K562 (cell line): ENCODE data around the gene YPEL1. TPM values are rescaled to one million over a fixed set of nuclear protein-coding genes. Genes with fewer than 3 reads are reported as not detected.

Experiments used
- ATAC-seq: fragments of 200-7000 bp; cut with Tn5 transposase; 3 replicates; pipeline ENCODE4 v1.9.1; 2020; ENCODE audit warnings: moderate library complexity
- BruUV-seq: library from RNA; stranded (reverse); fragments of 400-500 nt; replicated peaks from 2 replicates; lab custom pipeline; 2021; lab: Mats Ljungman, UMichigan
- CTCF ChIA-PET: fragments of 300-600 bp; formaldehyde crosslinking; extraction: SDS; loops from one replicate; lab custom pipeline; 2021; ENCODE audit warnings: low intra/inter-chr PET ratio; lab: Yijun Ruan, JAX
- POLR2A ChIA-PET: fragments of 300-600, 350-650 bp; sonication (Branson Sonifier 250); formaldehyde crosslinking; extraction: SDS; loops from one replicate; lab custom pipeline; 2021; ENCODE audit warnings: antibody characterized with exemption, inconsistent platforms; lab: Yijun Ruan, JAX
- DNase-seq, 4 experiments: peaks; one replicate each; pipeline versions ENCODE4 v3.0.0 to v3.0.0-alpha.2; 2011 to 2018; ENCODE audit warnings: low spot score in 3 of 4, mixed read lengths in 3 of 4; ENCODE audit errors: extremely low read depth in 1 of 4
- FAIRE-seq: peaks from 2 replicates; lab custom pipeline; 2011; peaks lifted over from hg19 to GRCh38; lab: Jason Lieb, UNC
- H2AFZ ChIP-seq: 2 replicates; pipeline ENCODE4 v1.6.0; 2011; ENCODE audit warnings: low read depth, low read length, control low read depth, inconsistent platforms
- H3K27ac ChIP-seq: fragments of 200-600 bp; 3 replicates; pipeline ENCODE4 v1.8.0; 2011; ENCODE audit warnings: low read depth, mild to moderate bottlenecking, control low read depth, inconsistent platforms, low read length, moderate library complexity, mixed read lengths; ENCODE audit errors: extremely low read depth
- H3K27me3 ChIP-seq, 2 experiments: fragments of 300-600 bp in 1 of 2; 2 replicates in 1 of 2; 3 replicates in 1 of 2; pipeline versions ENCODE4 v1.6.0 to v1.8.0; 2011; ENCODE audit warnings: inconsistent platforms in 2 of 2, low read length in 2 of 2, mild to moderate bottlenecking in 1 of 2, mixed read lengths in 1 of 2, moderate library complexity in 1 of 2; ENCODE audit not compliant: control insufficient read depth in 2 of 2, insufficient read depth in 2 of 2
- H3K36me3 ChIP-seq: fragments of 300-600 bp; 3 replicates; pipeline ENCODE4 v1.8.0; 2011; ENCODE audit warnings: mild to moderate bottlenecking, low read length, inconsistent platforms; ENCODE audit not compliant: control insufficient read depth, insufficient read depth
- H3K4me1 ChIP-seq, 2 experiments: fragments of 200-600 bp in 1 of 2; replicated peaks in 1 of 2; 2 replicates in 1 of 2; 3 replicates in 1 of 2; pipeline versions ENCODE4 v1.5.1 to v1.8.0; 2011; ENCODE audit warnings: inconsistent platforms in 2 of 2, low read length in 2 of 2, mild to moderate bottlenecking in 1 of 2, mixed read lengths in 1 of 2, moderate library complexity in 1 of 2; ENCODE audit not compliant: control insufficient read depth in 2 of 2, insufficient read depth in 2 of 2
- H3K4me2 ChIP-seq: 2 replicates; pipeline ENCODE4 v1.6.1; 2011; ENCODE audit warnings: low read length, control low read depth, inconsistent platforms, mixed read lengths; ENCODE audit not compliant: insufficient read depth
- H3K4me3 ChIP-seq: fragments of 200-600 bp; sonication (generic), shearing (Covaris generic); 2 replicates; pipeline ENCODE4 v1.5.1; 2016; ENCODE audit warnings: control low read depth, inconsistent platforms
- H3K79me2 ChIP-seq: fragments of 200-600 bp; 3 replicates; pipeline ENCODE4 v1.8.0; 2011; ENCODE audit warnings: low read length, inconsistent platforms; ENCODE audit not compliant: control insufficient read depth, insufficient read depth
- H3K9ac ChIP-seq, 2 experiments: 2 replicates each; pipeline versions ENCODE4 v1.6.0 to v1.6.1; 2011; ENCODE audit warnings: low read depth in 2 of 2, low read length in 2 of 2, control low read depth in 1 of 2, inconsistent platforms in 1 of 2, mild to moderate bottlenecking in 1 of 2, mixed read lengths in 1 of 2; ENCODE audit not compliant: insufficient read depth in 1 of 2
- H3K9me1 ChIP-seq: one replicate; pipeline ENCODE4 v1.6.0; 2011; ENCODE audit warnings: inconsistent platforms, mild to moderate bottlenecking, low read length, moderate library complexity; ENCODE audit not compliant: control insufficient read depth, insufficient read depth
- H3K9me3 ChIP-seq: replicated peaks from 2 replicates; pipeline ENCODE4 v1.5.1; 2011; ENCODE audit warnings: low read depth, low read length, inconsistent platforms; ENCODE audit not compliant: control insufficient read depth, insufficient read depth
- H4K20me1 ChIP-seq: replicated peaks from 2 replicates; pipeline ENCODE4 v1.6.1; 2011; ENCODE audit warnings: low read length, inconsistent platforms, mixed read lengths; ENCODE audit not compliant: control insufficient read depth, insufficient read depth
- ASH1L ChIP-seq: fragments of 450-650 bp; IDR thresholded peaks from 2 replicates; pipeline ENCODE4 v1.6.1; 2018; ENCODE audit warnings: borderline replicate concordance, mild to moderate bottlenecking, low read depth; ENCODE audit not compliant: partially characterized antibody
- BRD4 ChIP-seq: fragments of 200-600 bp; sonication (generic); IDR thresholded peaks from 2 replicates; pipeline ENCODE4 v1.6.1; 2017; ENCODE audit warnings: inconsistent platforms
- MLX ChIP-seq, 2 experiments: fragments of 450-650 bp in 1 of 2; sonication (generic) in 1 of 2; formaldehyde crosslinking; conservative IDR thresholded peaks; 2 replicates each; pipeline versions ENCODE4 v1.4.0 to v1.8.1; 2020 to 2022; ENCODE audit warnings: mild to moderate bottlenecking in 1 of 2, missing genetic modification reagents in 1 of 2
- PHB ChIP-seq: fragments of 250-450 bp; sonication (Bioruptor Pico); IDR thresholded peaks from 2 replicates; pipeline ENCODE4 v1.5.0; 2021
- ZKSCAN3 ChIP-seq: fragments of 250-450 bp; sonication (Bioruptor Pico); IDR thresholded peaks from 2 replicates; pipeline ENCODE4 v1.4.0; 2020
- ZNF395 ChIP-seq: fragments of 200-800 bp; sonication (Bioruptor generic); IDR thresholded peaks from 2 replicates; pipeline ENCODE4 v1.6.1; 2017; ENCODE audit warnings: missing genetic modification characterization, missing compliant biosample characterization
- ZNF717 ChIP-seq: fragments of 250-450 bp; sonication (Bioruptor Pico); IDR thresholded peaks from 2 replicates; pipeline ENCODE4 v1.5.0; 2021
- WGBS: fragments of 100-300 bp; shearing (Covaris generic); methylation state at CpG from one replicate; pipeline ENCODE4 v1.1.6; 2016; ENCODE audit warnings: low coverage, mixed read lengths; ENCODE audit not compliant: insufficient coverage; ENCODE audit errors: missing lambda C conversion rate; 5-methylcytosine and 5-hydroxymethylcytosine counted together
- in situ Hi-C: fragments of 300-500 bp; cut with MboI; formaldehyde crosslinking; loops from 4 replicates; pipeline ENCODE4 v1.15.0; 2018; ENCODE audit warnings: inconsistent platforms, mixed read lengths
- intact Hi-C: fragments of 100-400 bp; cut with micrococcal nuclease; formaldehyde crosslinking; loops from 2 replicates; pipeline ENCODE4 v1.14.2; 2022
- polyA plus RNA-seq, 8 experiments: library from polyadenylated mRNA; depleted of rRNA in 4 of 8; stranded (reverse) in 5 of 8; unstranded in 3 of 8; fragments of >200 nt; fragmentation: Nextera tagmentation in 2 of 8; fragmentation: Illumina TruSeq in 1 of 8; extraction: Ambion mirVana in 2 of 8; extraction: Trizol in 1 of 8; gene quantifications; 2 replicates each; pipeline versions ENCODE4 v1.2.1 to v1.2.3, GENCODE V29; 2011 to 2014; ENCODE audit warnings: inconsistent platforms in 1 of 8, missing spikeins in 1 of 8
- total RNA-seq, 7 experiments: library from RNA; depleted of rRNA in 6 of 7; stranded (reverse); fragments of >200 nt in 6 of 7; fragmentation: Illumina TruSeq in 2 of 7; extraction: Trizol in 2 of 7; gene quantifications; 2 replicates each; pipeline versions ENCODE4 v1.2.1 to v1.2.3, GENCODE V29; 2011 to 2021; ENCODE audit warnings: low replicate concordance in 1 of 7

YPEL1 gene
- total and polyA plus RNA-seq, 9 of the 15 experiments (the other 6 are each of a cell fraction or from before 2014, with no cell fraction given) = 0.07 to 2.2 (median 0.46) TPM

GRCh38 chr22:21752276-21752675 lies 16.7 kb upstream of the YPEL1 start:
- peaks cover 19% of the 10 kb centered on the region for H3K36me3 ChIP-seq
- ChIA-PET POLR2A (interaction anchor here (0.6 to 16.6 kb wide), 5 partner anchors 9 to 173 kb away, joined by 3 to 258 read pairs (median 4); no protein-coding TSS in a partner anchor), CTCF (no interaction called here)
- intact Hi-C loops = loop anchor here (10.0 kb wide), 1 partner anchor 803 kb away; the partner anchor contains the start of gene PRAME
- H3K79me2 ChIP-seq = no peaks in the 10 kb centered on the region
- H3K9me1 ChIP-seq = peaks cover 21% of the 10 kb centered on the region
- TF ChIP-seq ASH1L = no peak
- TF ChIP-seq ZNF395 (CRISPR knock-in tag) = no peak
- no peak for TF ChIP-seq BRD4
- TF ChIP-seq PHB = no peak
- peak in 1 of 2 experiments; percentile 21; a peak in 1 of 4 replicates for TF ChIP-seq MLX (CRISPR knock-in tag; conservative IDR thresholded peaks at IDR 0.05)
- no peak for TF ChIP-seq ZKSCAN3 (CRISPR knock-in tag)
- TF ChIP-seq ZNF717 (CRISPR knock-in tag) = no peak
- H3K9me3 ChIP-seq = no peaks in the 10 kb centered on the region
- H3K27me3 ChIP-seq = peaks cover 2 to 7% of the 10 kb centered on the region in 2 experiments; a peak in 3 of 5 replicates
- no peak overlapping the region for H3K27ac ChIP-seq
- WGBS = 83% methylated on average over 4 of the region's 4 CpGs
- H3K4me3 ChIP-seq = no peak overlapping the region
- peaks cover 12% of the 10 kb centered on the region; the same call in 1 of the 2 replicates for H4K20me1 ChIP-seq
- H2AFZ ChIP-seq = no peak overlapping the region
- FAIRE-seq = no peak
- BruUV-seq = no TSS peak
- no peak overlapping the region for H3K9ac ChIP-seq
- no peak for ATAC-seq
- no peak for DNase-seq
- no peak overlapping the region for H3K4me2 ChIP-seq
- peaks cover 39 to 42% of the 10 kb centered on the region in 2 experiments for H3K4me1 ChIP-seq
- in situ Hi-C loops = no loop called here
